ENCODE results near the gene RANBP3. TPM values are rescaled to one million over a fixed set of nuclear protein-coding genes. Genes with fewer than 3 reads are reported as not detected.

The RANBP3 gene
- total RNA-seq, 4 donors from 2014 or later = 57.8 to 148 (median 82.7) TPM

DNA sequence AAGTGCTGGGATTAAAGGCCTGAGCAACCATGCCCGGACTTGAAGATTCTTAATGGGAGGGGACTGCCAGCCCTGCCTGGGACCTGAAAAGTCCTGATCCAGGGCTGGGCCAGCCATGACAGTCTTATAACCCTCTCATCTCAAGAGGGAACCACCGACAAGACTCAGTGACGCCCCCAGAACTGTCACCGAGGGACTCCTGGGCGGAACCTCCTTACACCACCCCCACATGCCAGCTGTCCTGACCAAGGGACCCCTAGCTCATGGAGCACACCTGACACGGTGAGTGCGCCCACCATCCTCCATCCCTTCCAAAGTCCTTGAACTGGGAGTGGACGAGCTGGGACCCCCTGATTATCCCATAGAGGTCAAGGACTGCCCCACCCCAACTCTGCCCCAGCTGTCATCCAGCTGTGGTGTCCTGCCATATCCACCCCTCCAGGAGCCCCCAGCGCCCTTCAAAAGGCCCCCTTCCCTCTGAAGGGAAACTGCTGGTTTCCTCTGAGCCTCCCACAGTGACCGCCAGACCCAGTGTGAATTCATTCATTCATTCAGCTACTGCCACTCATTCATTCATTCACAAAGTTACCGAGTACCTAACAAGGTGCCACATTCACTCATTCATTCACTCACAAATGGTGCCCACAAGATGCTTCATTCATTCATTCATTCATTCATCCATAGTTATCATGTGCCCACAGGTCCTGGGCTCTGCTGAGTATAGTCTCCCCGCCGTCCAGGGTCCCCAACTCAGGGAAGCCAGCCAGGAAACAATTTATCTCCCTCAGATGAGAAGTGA is 78.0 kb downstream of the RANBP3 start:
- no peaks in the 10 kb centered on the region for H3K9me3 ChIP-seq
- TF ChIP-seq POLR2A (IDR thresholded peaks at IDR 0.05) (no peak), CTCF (IDR thresholded peaks at IDR 0.05) (no peak)
- no peak overlapping the region for H3K4me3 ChIP-seq (replicated peaks in 1 of 3)
- H3K27ac ChIP-seq = no peak overlapping the region
- DNase-seq = no peak
- peaks cover 8 to 15% of the 10 kb centered on the region in 2 donors for H3K4me1 ChIP-seq
- H3K27me3 ChIP-seq = no peaks in the 10 kb centered on the region
- intact Hi-C loops (cut with DNase I) = loop anchor here (5.0 kb wide), 1 partner anchor 108 kb away; the partner anchor contains the start of gene DUS3L
- 90 to 91% methylated on average over 11 to 12 of the region's 13 CpGs for WGBS, 2 donors
- peaks cover 15 to 18% of the 10 kb centered on the region in 2 donors for H3K36me3 ChIP-seq

GRCh38 chr19:5897189-5897969 is 80.6 kb downstream of the RANBP3 start:
- TF ChIP-seq POLR2A (IDR thresholded peaks at IDR 0.05) = no peak
- TF ChIP-seq CTCF (IDR thresholded peaks at IDR 0.05) = no peak
- Histone ChIP-seq H3K4me3 (replicated peaks in 1 of 3) (no peak overlapping the region), H3K36me3 (peaks cover 19% of the 10 kb centered on the region in 2 donors), H3K4me1 (peaks cover 7 to 29% of the 10 kb centered on the region in 2 donors), H3K27ac (no peak overlapping the region), H3K9me3 (no peaks in the 10 kb centered on the region), H3K27me3 (no peaks in the 10 kb centered on the region)
- 92 to 97% methylated on average over 15 to 19 of the region's 30 CpGs for WGBS, 2 donors
- DNase-seq = no peak
- intact Hi-C loops (cut with DNase I) = no loop called here

DNA sequence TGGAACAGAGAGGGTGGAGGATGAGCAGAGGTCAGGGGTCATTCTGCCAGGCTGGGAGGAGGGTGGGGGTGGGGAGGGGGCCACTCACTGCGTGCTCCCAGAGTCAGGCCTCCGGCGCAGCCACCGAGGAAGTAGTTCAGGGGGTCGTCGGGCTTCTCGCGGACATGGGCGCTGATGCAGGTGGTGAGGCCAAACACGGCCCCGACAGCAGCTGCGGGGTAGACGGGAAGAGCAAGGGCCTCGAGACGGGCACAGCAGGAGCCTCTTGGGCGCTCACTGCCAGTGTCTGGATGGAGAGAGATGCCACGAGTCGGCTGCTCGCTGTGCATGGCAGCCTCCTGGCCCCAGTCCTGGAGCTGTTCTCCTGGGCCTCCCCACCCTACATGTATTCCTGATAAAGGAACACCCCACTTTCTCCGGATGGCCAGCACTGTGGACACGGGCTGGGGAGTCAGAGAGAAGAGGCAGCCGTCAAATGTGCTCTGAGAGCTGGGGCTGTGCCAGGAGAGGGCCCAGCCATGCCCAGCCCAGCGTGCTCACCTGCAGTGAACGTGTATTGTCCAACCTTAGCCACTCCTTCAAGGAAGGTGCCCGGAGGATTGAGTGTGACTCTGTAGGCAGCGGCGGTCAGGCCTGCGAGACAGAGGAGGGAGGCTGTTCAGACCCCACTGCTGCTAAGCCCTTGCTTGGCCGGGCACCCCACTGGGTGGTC is 81.4 kb downstream of the RANBP3 start:
- DNase-seq = no peak
- Histone ChIP-seq H3K9me3 (no peaks in the 10 kb centered on the region), H3K36me3 (peaks cover 19% of the 10 kb centered on the region in 2 donors), H3K27me3 (no peaks in the 10 kb centered on the region), H3K4me3 (replicated peaks in 1 of 3) (no peak overlapping the region), H3K4me1 (peaks cover 7 to 32% of the 10 kb centered on the region in 2 donors), H3K27ac (no peak overlapping the region)
- intact Hi-C loops (cut with DNase I) = no loop called here
- TF ChIP-seq CTCF (IDR thresholded peaks at IDR 0.05) = no peak
- no peak for TF ChIP-seq POLR2A (IDR thresholded peaks at IDR 0.05)
- 90 to 91% methylated on average over 27 to 29 of the region's 29 CpGs for WGBS, 2 donors

GRCh38 chr19:5895890-5896289 is 82.0 kb downstream of the RANBP3 start:
- no peak for TF ChIP-seq CTCF (IDR thresholded peaks at IDR 0.05)
- TF ChIP-seq POLR2A (IDR thresholded peaks at IDR 0.05) = no peak
- H3K9me3 ChIP-seq = no peaks in the 10 kb centered on the region
- H3K36me3 ChIP-seq = peaks cover 19% of the 10 kb centered on the region in 2 donors
- intact Hi-C loops (cut with DNase I) = no loop called here
- H3K4me1 ChIP-seq = peaks cover 7 to 32% of the 10 kb centered on the region in 2 donors
- no peak overlapping the region for H3K4me3 ChIP-seq (replicated peaks in 1 of 3)
- WGBS, 2 donors = 88 to 90% methylated on average over 8 of the region's 8 CpGs
- no peak overlapping the region for H3K27ac ChIP-seq
- H3K27me3 ChIP-seq = no peaks in the 10 kb centered on the region
- DNase-seq = no peak

All from thyroid gland (tissue), 4 donors.